Activated naive CD8-positive, alpha-beta T cell (primary cell): ENCODE results near the gene AHNAK2.

Experiments used
- H3K27ac Mint-ChIP-seq: one replicate; pipeline ENCODE4 v1.8.0; 2021; ENCODE audit warnings: mixed read lengths
- H3K27me3 Mint-ChIP-seq: one replicate; pipeline ENCODE4 v1.8.0; 2021; ENCODE audit warnings: mixed read lengths
- H3K36me3 Mint-ChIP-seq: one replicate; pipeline ENCODE4 v1.8.0; 2021; ENCODE audit warnings: mixed read lengths
- H3K4me1 Mint-ChIP-seq: one replicate; pipeline ENCODE4 v1.8.0; 2021; ENCODE audit warnings: low read depth, mixed read lengths
- H3K4me3 Mint-ChIP-seq: one replicate; pipeline ENCODE4 v1.8.0; 2021; ENCODE audit warnings: mild to moderate bottlenecking, mixed read lengths
- H3K9me3 Mint-ChIP-seq: one replicate; pipeline ENCODE4 v1.8.0; 2021; ENCODE audit warnings: low read depth, mixed read lengths

AHNAK2 gene

DNA sequence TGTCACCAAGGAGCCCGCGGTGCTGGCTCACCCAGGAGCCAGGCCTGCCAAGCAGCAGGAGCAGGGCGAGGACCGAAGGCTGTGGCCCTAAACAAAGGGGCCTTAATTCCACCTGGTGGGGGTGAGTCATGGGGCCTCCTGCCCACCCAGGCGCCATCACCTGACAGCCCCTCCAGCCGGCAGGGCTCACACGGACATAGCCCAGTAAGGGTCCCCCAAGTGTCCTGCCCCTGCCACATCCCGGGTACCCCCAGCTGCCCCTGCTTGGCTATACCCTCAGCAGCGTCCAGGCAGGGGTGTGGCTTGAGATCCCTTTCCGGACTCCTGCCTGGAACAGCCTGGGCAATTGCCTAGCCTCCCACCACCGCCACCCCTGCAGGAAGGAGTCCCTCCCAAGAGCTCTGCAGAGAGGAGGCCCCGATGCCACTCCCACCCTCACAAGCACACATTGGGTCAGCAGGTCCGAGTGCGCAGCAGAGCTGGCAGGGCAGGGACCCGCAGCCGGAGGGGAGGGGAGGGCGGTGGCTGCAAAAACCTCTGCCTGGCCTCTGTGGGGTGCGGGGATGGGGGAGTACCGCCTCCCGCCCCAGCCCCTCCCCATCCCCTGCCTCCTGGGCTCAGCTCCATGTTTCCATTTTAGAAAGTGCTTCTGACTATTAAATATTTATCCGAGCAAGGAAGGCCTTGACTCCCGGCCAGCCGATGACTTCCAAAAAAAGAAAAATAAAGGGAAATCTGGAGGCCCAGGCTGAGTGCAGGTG is 4.6 kb downstream of the AHNAK2 start:
- Mint-ChIP-seq H3K36me3 (no peaks in the 10 kb centered on the region), H3K27ac (no peak overlapping the region), H3K4me3 (no peak overlapping the region), H3K9me3 (no peaks in the 10 kb centered on the region), H3K4me1 (peaks cover 5% of the 10 kb centered on the region), H3K27me3 (peaks cover 7% of the 10 kb centered on the region)

DNA sequence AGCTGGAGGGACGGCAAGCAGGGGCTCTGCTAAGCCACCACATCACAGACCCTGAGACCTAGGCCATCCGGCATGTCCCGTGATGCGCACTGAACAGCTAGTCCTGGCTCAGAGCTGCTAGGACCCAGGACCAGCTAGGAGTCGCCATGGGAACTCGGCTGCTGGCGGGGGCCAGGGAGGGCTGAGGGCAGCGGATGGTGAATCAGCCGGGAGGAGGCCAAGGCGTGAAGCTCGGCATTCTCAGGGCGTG is 5.1 kb downstream of the AHNAK2 start:
- no peaks in the 10 kb centered on the region for H3K9me3 Mint-ChIP-seq
- no peaks in the 10 kb centered on the region for H3K36me3 Mint-ChIP-seq
- peaks cover 7% of the 10 kb centered on the region for H3K27me3 Mint-ChIP-seq
- peaks cover 5% of the 10 kb centered on the region for H3K4me1 Mint-ChIP-seq
- no peak overlapping the region for H3K4me3 Mint-ChIP-seq
- H3K27ac Mint-ChIP-seq = no peak overlapping the region

DNA sequence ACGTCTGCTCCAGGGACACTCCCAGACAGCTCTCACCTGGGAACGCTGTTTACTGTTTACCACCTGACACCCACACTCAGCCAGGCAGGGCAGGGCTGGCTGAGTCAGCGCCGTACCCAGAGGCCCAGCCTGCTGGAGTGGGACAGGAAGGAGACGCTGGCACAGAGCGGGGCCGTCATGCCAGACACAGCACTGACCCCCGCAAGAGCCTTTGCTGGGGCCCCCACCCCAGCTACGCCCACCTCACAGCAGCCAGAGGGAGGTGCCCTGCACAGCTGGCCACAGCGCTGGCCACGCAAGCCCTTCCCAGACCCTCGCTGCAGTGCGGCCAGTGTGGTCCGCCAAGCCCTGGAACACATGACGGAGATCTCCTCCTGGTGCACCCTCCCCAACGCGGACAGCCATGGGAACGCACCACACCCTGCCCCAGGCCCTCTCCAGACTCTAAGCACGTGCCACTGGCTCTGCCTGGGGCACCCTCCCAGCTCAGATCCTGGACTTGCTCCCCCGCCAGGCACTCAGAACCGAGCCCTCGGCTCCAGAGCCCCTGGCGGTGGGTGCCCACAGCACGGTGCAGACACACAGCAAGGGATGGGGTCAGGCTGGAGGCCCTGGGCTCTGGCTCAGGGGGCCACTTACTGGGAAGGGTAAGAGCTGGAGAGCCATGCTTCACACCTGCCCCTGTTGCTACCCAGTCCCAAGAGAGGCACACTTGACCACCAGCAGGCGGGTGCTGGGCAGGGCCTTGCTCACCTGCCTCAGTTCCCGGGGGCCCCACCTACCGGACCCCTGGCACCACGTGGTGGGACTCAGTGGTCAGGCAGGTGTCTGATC is 5.7 kb downstream of the AHNAK2 start:
- H3K9me3 Mint-ChIP-seq = no peaks in the 10 kb centered on the region
- H3K4me3 Mint-ChIP-seq = no peak overlapping the region
- H3K27ac Mint-ChIP-seq = no peak overlapping the region
- H3K27me3 Mint-ChIP-seq = peaks cover 7% of the 10 kb centered on the region
- no peaks in the 10 kb centered on the region for H3K36me3 Mint-ChIP-seq
- peaks cover 3% of the 10 kb centered on the region for H3K4me1 Mint-ChIP-seq

DNA sequence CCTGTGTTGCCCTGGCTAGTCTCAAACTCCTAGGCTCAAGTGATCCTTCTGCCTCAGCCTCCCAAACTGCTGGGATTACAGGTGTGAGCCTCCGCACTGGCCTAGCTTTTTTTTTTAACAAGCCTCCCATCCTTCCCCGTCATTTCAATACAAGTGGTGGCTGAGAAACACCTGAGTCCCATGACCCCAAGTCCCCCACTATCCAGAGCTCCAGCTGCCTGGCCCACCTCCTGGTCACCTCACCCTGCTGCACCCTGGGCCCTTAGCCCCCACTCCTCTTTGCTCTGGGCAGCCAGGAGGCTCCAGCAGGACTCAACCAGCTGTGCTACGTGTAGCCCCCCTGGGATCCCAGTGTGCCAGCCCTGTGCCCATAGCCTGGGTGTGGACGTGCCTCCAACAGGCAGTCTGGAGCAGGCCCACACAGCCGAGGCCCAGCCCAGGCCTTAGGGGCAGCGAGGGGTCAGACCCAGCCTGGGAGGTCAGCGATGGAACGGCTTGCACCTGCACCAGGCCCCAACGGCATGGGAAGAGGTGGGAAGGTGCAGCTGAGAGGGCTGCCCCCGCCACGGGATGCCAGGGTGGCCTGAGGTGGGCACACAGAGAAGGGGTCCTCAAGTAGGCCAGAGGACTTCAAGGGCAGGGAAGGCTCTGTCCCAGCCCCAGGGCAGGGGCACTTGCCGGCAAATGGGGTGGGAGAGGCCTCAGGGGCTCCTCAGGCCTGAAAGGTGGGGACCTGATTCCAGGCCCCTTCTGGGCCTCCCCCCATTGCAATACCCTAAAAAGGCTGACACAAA is 6.5 kb downstream of the AHNAK2 start:
- Mint-ChIP-seq H3K36me3 (no peaks in the 10 kb centered on the region), H3K4me3 (no peak overlapping the region), H3K4me1 (peaks cover 3% of the 10 kb centered on the region), H3K9me3 (no peaks in the 10 kb centered on the region), H3K27me3 (peaks cover 7% of the 10 kb centered on the region), H3K27ac (no peak overlapping the region)

DNA sequence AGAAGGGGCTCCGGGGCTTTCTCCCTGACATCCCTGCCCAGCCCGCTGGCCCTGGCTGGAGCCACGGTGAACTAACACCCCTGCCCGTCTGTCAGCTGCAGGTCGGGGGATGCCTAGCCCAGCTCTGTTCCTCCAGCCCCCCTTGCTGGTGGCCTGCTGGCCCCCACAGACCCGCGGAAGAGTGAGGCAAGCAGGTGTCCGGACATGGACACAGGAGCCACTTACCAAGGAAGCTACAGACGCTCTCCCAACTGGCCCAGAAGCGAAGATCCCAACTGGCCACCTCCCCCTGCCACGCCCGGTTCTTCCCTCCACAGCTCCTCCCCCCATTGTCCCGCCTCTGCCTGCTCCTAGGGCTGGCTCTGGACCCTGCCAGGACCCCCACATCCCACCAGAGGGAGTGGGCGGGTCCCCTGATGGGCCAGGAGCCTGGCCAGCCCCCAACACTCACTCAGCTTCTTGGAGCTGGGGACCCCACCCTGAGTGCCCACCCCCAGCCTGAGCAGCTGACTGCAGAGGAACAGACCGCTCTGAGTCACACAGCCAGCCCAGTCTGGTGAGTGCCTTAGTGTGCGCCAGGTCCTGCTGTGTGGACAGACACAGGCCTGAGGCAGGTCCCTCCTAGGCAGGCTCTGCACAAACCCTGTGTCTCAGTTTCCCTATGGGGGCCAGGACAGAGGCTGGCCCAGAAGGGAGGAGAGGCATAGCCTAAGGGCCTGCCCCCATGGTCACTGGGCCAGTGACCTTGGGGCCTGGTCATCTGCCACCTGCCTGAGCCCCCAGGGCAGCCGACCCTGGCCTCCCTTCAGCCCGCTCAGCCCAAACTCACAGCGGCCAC is 7.7 kb downstream of the AHNAK2 start:
- no peaks in the 10 kb centered on the region for H3K36me3 Mint-ChIP-seq
- no peak overlapping the region for H3K4me3 Mint-ChIP-seq
- H3K9me3 Mint-ChIP-seq = no peaks in the 10 kb centered on the region
- H3K27ac Mint-ChIP-seq = no peak overlapping the region
- H3K27me3 Mint-ChIP-seq = peaks cover 4% of the 10 kb centered on the region
- no peaks in the 10 kb centered on the region for H3K4me1 Mint-ChIP-seq

DNA sequence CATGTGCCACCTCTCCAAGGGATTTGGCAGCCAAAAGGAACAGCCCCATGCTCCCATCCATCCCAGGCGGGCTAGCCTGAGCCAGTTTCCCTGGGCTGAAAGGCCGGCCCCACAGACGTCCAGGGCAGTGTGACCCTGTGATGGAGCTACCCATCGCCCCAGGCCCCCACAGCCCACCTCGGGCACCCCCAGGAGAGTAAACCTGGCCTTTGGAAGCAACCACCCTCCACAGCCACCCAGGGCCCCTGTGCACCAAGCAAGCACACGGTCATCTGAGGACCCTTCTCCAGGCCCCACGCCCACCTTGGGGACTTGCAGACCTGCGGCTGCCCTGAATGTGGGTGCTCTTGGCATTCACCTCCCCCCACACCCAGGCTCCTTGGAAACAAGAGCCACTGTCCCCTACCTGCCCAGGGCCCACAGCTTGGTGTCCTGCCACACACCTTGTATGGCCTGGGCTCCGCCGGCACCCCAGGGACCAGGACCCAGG is 8.4 kb downstream of the AHNAK2 start:
- H3K4me3 Mint-ChIP-seq = no peak overlapping the region
- H3K9me3 Mint-ChIP-seq = no peaks in the 10 kb centered on the region
- H3K27ac Mint-ChIP-seq = no peak overlapping the region
- peaks cover 4% of the 10 kb centered on the region for H3K27me3 Mint-ChIP-seq
- no peaks in the 10 kb centered on the region for H3K36me3 Mint-ChIP-seq
- H3K4me1 Mint-ChIP-seq = no peaks in the 10 kb centered on the region

DNA sequence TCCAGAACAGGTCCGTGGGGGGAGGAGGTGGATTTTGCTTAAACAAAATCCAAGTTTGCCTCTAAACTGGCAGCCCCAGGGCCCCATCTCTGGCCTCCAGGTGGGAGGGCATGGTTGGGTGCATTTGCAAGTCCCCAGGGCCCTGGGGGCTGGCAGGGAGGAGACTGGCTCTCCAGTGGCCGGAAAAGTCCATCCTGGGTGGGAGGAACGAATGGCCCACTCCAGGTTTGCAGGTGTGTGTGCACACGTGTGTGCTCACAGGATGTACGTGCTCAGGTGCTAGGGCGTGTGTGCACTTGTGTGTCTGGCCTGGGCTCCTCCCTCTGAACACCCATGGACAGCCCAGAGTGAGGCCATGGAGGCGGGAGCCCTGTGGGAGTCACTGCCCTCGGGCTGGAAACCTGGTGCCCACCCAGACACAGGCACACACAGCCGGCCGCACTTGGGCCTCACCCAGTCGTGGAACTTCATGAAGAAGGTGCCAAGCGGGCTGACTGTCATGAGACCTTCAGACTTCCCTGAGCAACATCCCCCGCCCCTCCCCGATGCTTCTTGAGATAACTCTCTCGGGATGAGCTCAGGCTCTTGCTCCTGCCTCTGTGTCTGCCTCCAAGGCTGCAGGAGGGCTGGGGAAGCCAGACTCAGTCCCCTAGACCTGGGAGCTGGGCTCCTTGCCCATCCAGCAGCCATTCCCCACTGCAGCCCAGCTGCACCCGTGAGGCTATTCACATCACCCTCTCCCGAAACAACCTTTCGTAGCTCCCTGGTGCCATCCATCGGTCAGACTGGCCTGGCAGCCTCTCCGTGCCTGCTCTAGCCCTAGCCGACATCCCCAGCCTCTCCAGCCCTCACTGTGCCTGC is 9.4 kb downstream of the AHNAK2 start:
- H3K4me3 Mint-ChIP-seq = no peak overlapping the region
- H3K27ac Mint-ChIP-seq = no peak overlapping the region
- H3K9me3 Mint-ChIP-seq = no peaks in the 10 kb centered on the region
- no peaks in the 10 kb centered on the region for H3K36me3 Mint-ChIP-seq
- H3K4me1 Mint-ChIP-seq = no peaks in the 10 kb centered on the region
- peaks cover 4% of the 10 kb centered on the region for H3K27me3 Mint-ChIP-seq

DNA sequence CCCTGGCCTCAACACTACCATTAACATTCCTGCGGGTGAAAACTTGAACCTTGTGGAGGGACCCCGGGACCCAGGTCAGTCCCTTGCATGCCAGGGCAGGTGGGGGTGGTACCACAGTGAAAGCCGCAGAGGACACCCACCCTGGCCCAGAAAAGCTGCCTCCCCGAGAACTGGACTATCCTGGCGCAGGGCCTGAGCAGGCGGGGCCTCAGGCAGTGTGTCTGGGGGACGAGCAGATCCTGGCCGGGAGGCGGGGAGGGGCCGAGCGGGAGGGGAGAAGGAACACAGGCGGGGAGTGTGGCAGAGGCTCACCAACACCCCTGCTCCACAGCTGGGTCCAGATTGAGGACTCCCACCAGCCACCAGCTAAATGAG is 10.0 kb downstream of the AHNAK2 start:
- Mint-ChIP-seq H3K27me3 (peaks cover 4% of the 10 kb centered on the region), H3K36me3 (no peaks in the 10 kb centered on the region), H3K9me3 (no peaks in the 10 kb centered on the region), H3K4me3 (no peak overlapping the region), H3K27ac (no peak overlapping the region), H3K4me1 (no peaks in the 10 kb centered on the region)

DNA sequence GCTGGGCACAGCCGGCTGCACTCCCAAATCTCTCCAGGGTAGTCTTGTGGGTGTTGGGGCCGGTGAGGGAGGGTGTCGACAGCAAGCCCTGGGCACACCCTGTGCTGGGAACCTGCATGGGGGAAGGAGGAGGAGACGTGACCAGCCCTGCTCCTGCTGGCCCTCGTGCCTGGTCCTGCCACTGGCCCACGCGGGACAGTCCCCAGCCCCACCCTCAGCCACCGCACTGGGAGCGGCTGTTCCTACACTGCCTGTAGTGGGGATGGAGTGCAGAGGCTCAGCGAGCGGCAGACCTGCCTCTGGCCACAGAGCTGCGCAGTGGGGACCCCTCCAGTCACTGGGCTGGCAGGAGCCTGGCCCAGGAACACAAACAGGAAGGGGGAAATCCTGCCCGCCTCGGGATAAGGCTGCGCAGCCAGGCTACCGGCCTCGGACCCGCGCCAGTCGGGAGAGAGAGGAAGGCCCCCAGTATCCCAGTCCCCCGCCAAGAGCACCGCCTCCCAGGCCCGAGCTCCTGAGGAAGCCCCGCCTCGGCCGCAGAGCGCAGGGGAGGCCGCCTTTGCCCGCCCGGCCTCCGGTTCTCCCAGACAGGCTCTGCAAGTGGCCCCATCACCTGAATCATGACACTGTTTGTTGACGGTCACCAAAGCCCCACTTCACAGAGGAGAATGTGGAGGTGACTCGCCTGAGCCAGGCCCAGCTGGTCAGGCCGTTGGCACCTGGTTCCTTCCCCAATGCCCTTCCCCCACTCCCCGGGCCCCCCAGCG is 10.6 kb downstream of the AHNAK2 start:
- Mint-ChIP-seq H3K4me1 (no peaks in the 10 kb centered on the region), H3K27me3 (peaks cover 4% of the 10 kb centered on the region), H3K36me3 (no peaks in the 10 kb centered on the region), H3K27ac (no peak overlapping the region), H3K9me3 (no peaks in the 10 kb centered on the region), H3K4me3 (no peak overlapping the region)

DNA sequence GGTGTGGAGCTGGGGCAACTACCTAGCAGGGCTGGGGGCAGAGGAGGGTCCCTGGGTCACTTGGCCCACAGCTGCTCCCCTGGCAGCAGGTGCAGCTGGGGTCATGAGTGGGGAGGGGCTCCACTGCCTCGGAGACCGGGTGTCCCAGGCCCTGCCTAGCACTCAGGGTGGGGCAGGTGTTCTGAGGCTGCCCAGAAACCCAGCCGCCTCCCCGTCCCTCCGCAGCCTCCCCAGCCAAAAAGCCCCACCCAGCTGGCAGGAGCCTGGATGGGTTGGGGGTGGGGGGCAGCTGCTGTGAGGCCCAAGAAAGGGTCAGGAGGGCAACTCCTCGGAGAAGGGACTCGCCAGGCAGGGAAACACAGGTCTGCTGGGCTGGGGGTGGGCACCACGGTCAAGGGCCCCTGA is 11.2 kb downstream of the AHNAK2 start:
- Mint-ChIP-seq H3K4me1 (no peaks in the 10 kb centered on the region), H3K27me3 (peaks cover 4% of the 10 kb centered on the region), H3K9me3 (no peaks in the 10 kb centered on the region), H3K27ac (no peak overlapping the region), H3K36me3 (no peaks in the 10 kb centered on the region), H3K4me3 (no peak overlapping the region)

DNA sequence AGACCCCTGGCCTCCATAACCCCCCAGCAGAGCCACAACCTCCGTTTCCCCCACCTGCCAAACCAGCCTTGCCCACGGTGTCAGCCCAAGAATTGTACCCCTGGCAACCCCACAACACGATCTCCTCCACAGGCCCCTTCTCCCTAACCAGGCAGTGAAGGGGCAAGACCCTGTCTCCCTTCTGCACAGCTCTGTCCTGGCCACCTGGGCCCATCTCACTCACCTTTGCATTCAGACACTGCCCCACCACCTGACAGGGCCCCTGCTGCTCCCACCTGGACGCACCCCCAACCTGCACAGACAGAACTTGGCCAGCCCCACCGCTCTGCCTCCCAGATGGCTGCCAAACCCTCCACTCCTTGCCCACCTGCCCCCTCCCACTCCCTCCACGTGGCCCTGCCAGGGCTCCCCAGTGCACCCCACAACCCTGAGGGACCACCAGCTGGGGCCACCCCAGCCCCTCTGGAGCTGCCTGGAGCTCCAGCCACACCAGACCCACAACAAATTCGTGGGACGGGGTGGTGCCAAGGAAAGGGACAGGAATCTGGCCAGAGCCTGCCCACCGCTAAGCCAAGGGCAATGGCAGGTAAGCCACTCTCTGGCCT is 11.8 kb downstream of the AHNAK2 start:
- no peak overlapping the region for H3K27ac Mint-ChIP-seq
- H3K4me3 Mint-ChIP-seq = no peak overlapping the region
- peaks cover 4% of the 10 kb centered on the region for H3K27me3 Mint-ChIP-seq
- H3K36me3 Mint-ChIP-seq = no peaks in the 10 kb centered on the region
- H3K4me1 Mint-ChIP-seq = no peaks in the 10 kb centered on the region
- H3K9me3 Mint-ChIP-seq = no peaks in the 10 kb centered on the region

DNA sequence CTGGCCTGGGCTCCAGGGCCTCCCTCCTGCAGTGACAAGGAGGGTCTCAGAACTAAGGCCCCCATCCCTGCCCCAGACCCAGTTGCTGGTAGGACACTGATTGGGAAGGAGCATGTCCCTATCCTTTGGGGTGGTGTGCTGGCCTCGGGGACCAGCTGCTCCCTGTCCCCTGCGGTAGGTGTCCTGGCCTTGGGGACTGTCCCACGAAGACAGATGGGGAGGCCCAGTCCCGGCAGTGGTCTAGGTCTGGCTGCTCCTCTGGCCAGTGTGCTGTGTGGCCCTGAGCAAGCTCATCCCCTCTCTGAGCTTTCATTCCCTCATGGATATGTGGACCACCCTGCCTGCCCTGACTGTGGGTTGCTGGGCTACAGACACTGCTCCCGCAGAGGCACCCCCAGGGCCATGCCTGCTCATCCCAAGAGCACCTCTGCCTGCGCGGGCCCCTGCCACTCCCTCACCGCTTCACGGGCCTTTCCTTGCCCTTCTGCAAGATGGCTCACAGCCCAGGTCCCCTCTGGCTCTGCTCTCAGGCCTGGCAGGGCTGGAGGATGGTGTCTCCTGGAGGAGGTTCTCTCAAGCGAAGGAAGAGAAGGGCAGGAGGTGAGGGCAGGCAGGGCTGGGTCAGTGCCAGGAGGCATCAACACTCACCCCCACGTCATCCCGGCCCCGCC is 12.5 kb downstream of the AHNAK2 start:
- Mint-ChIP-seq H3K27me3 (peaks cover 4% of the 10 kb centered on the region), H3K9me3 (no peaks in the 10 kb centered on the region), H3K4me3 (no peak overlapping the region), H3K4me1 (no peaks in the 10 kb centered on the region), H3K27ac (no peak overlapping the region), H3K36me3 (no peaks in the 10 kb centered on the region)
